Measurements from ENCODE around the gene OR6P1. TPM values are rescaled to one million over a fixed set of nuclear protein-coding genes. Genes with fewer than 3 reads are reported as not detected.

OR6P1 gene
- total RNA-seq: not detected in 2 replicates

DNA sequence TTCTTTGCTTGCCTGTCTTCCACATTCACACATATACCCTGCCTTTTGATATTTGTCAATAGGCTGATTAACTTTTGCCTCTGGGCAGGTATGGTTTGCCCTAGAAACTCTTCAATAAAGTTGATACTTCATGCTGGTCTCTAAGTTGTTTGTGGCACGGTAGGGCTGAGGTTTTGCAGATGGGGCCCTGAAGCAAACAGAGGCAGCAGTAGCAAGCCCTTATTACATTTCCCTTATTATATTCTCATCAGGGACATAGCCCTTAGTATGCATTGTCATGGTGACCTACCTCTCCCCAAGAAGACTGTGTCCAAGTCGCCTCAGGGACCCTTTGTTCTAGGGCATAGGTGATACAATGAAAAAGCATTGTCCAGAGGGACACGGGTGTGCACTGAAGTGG, at the start of gene OR6P1:
OR6P1 (minus strand) TSS at position 101 of the 400 bp plus-strand sequence. CDS start 6,976 bp downstream, outside the sequence.

GRCh38 chr1:158604968-158605367, 34.6 kb upstream of the OR6P1 start, which contains the start of gene OR10Z1:
Gene OR10Z1 (plus strand): TSS chr1:158605268. CDS start chr1:158606439, 1,171 bp downstream.

GRCh38 chr1:158579733-158580132, 9.4 kb upstream of the OR6P1 start, which contains the start of gene OR10X1:
Gene OR10X1 (minus strand): TSS chr1:158579899. CDS start chr1:158579899, 0 bp downstream.

GRCh38 chr1:158554352-158554751, 16.0 kb downstream of the OR6P1 start, which contains the start of gene OR6Y1:
Gene OR6Y1 (minus strand): TSS chr1:158554405. CDS start chr1:158548105, 6,300 bp downstream.

Other genes with a start within 250 kb of the OR6P1 start
- not detected in 2 replicates for gene CD1B, start 239.0 kb downstream of the OR6P1 start, total RNA-seq
- not detected in 2 replicates for gene CD1E, start 216.7 kb downstream of the OR6P1 start, total RNA-seq
- gene OR10T2, start 171.1 kb downstream of the OR6P1 start, total RNA-seq: not detected in 2 replicates
- not detected in 2 replicates for gene OR10K2, start 144.3 kb downstream of the OR6P1 start, total RNA-seq
- not detected in 2 replicates for gene OR10K1, start 108.7 kb downstream of the OR6P1 start, total RNA-seq
- not detected in 2 replicates for gene OR10R2, start 98.4 kb downstream of the OR6P1 start, total RNA-seq
- gene OR6Y1, start 16.2 kb downstream of the OR6P1 start, total RNA-seq: not detected in 2 replicates
- not detected in 2 replicates for gene OR10X1, start 9.3 kb upstream of the OR6P1 start, total RNA-seq
- not detected in 2 replicates for gene OR10Z1, start 34.7 kb upstream of the OR6P1 start, total RNA-seq
- under 0.01 and 0.12 TPM in 2 replicates for gene SPTA1, start 116.1 kb upstream of the OR6P1 start, total RNA-seq
- gene OR6K2, start 130.1 kb upstream of the OR6P1 start, total RNA-seq: not detected in 2 replicates
- not detected in 2 replicates for gene OR6K3, start 150.1 kb upstream of the OR6P1 start, total RNA-seq
- not detected in 2 replicates for gene OR6K6, start 184.1 kb upstream of the OR6P1 start, total RNA-seq
- gene OR6N1, start 201.6 kb upstream of the OR6P1 start, total RNA-seq: not detected in 2 replicates
- not detected in 2 replicates for gene OR6N2, start 210.6 kb upstream of the OR6P1 start, total RNA-seq

Measured in aortic smooth muscle cell (primary cell).